GM23338 (cell line): ENCODE results near the gene MYF5. TPM values are rescaled to one million over a fixed set of nuclear protein-coding genes. Genes with fewer than 3 reads are reported as not detected.

Experiments used
- ATAC-seq: fragments of 200-7000 bp; cut with Tn5 transposase; 3 replicates; pipeline ENCODE4 v1.9.1; 2020
- DNase-seq: peaks from one replicate; pipeline ENCODE4 v3.0.0-alpha.2; 2015; ENCODE audit warnings: low spot score
- H2AFZ ChIP-seq: fragments of 200-600 bp; sonication (generic); 2 replicates; pipeline ENCODE4 v1.8.0; 2016; ENCODE audit warnings: antibody characterized with exemption, mild to moderate bottlenecking, moderate library complexity
- H3F3A ChIP-seq: fragments of 200-600 bp; sonication (generic); replicated peaks from 2 replicates; pipeline ENCODE4 v1.8.0; 2017; ENCODE audit warnings: antibody characterized with exemption, mixed run types, low read depth
- H3K27ac ChIP-seq: fragments of 200-600 bp; sonication (generic); 2 replicates; pipeline ENCODE4 v1.6.1; 2016; ENCODE audit warnings: low read depth
- H3K27me3 ChIP-seq: fragments of 200-600 bp; sonication (generic); 2 replicates; pipeline ENCODE4 v1.8.0; 2016; ENCODE audit warnings: mild to moderate bottlenecking, mixed run types, moderate library complexity; ENCODE audit not compliant: insufficient read depth
- H3K36me3 ChIP-seq: fragments of 200-600 bp; sonication (generic); 2 replicates; pipeline ENCODE4 v1.8.0; 2016; ENCODE audit warnings: mild to moderate bottlenecking; ENCODE audit not compliant: insufficient read depth
- H3K4me1 ChIP-seq: fragments of 200-600 bp; sonication (generic); 2 replicates; pipeline ENCODE4 v1.8.0; 2016; ENCODE audit warnings: mild to moderate bottlenecking, moderate library complexity; ENCODE audit not compliant: insufficient read depth
- H3K4me2 ChIP-seq: fragments of 200-600 bp; sonication (generic); 2 replicates; pipeline ENCODE4 v1.7.1; 2017; ENCODE audit warnings: mixed run types
- H3K4me3 ChIP-seq: fragments of 200-600 bp; sonication (generic); 2 replicates; pipeline ENCODE4 v1.6.1; 2016; ENCODE audit warnings: mixed run types
- H3K79me2 ChIP-seq: fragments of 200-600 bp; sonication (generic); replicated peaks from 2 replicates; pipeline ENCODE4 v1.8.0; 2017; ENCODE audit warnings: mild to moderate bottlenecking; ENCODE audit not compliant: insufficient read depth
- H3K9me2 ChIP-seq: fragments of 200-600 bp; sonication (generic); 2 replicates; pipeline ENCODE4 v1.8.0; 2017; ENCODE audit not compliant: insufficient read depth
- H4K20me1 ChIP-seq: fragments of 200-600 bp; sonication (generic); replicated peaks from 2 replicates; pipeline ENCODE4 v1.8.0; 2017; ENCODE audit warnings: mild to moderate bottlenecking; ENCODE audit not compliant: insufficient read depth
- H3K27ac Mint-ChIP-seq: 2 replicates; pipeline ENCODE4 v1.8.0; 2020; ENCODE audit warnings: inconsistent platforms, mild to moderate bottlenecking, moderate library complexity, mixed read lengths
- H3K27me3 Mint-ChIP-seq: 3 replicates; pipeline ENCODE4 v1.8.0; 2022; ENCODE audit warnings: low read depth, mild to moderate bottlenecking, moderate library complexity, mixed read lengths, inconsistent platforms; ENCODE audit not compliant: insufficient read depth, poor library complexity
- H3K36me3 Mint-ChIP-seq: 3 replicates; pipeline ENCODE4 v1.8.0; 2021; ENCODE audit warnings: low read depth, mild to moderate bottlenecking, inconsistent platforms, moderate library complexity, mixed read lengths
- H3K4me1 Mint-ChIP-seq: 3 replicates; pipeline ENCODE4 v1.8.0; 2020; ENCODE audit warnings: mild to moderate bottlenecking, inconsistent platforms, mixed read lengths
- H3K4me3 Mint-ChIP-seq: 3 replicates; pipeline ENCODE4 v1.8.0; 2021; ENCODE audit warnings: moderate library complexity, mild to moderate bottlenecking, inconsistent platforms, mixed read lengths
- H3K9me3 Mint-ChIP-seq: 3 replicates; pipeline ENCODE4 v1.8.0; 2020; ENCODE audit warnings: moderate library complexity, mild to moderate bottlenecking, inconsistent platforms, mixed read lengths
- CREB1 ChIP-seq: fragments of 250-450 bp; sonication (Bioruptor Pico); IDR thresholded peaks from 2 replicates; pipeline ENCODE4 v1.5.0; 2020; ENCODE audit warnings: low read depth, mild to moderate bottlenecking, moderate library complexity
- CTCF ChIP-seq, 2 experiments: fragments of 200-600 bp in 1 of 2; sonication (generic) in 1 of 2; conservative IDR thresholded peaks; 2 replicates each; pipeline versions ENCODE4 v1.5.1 to v1.6.1; 2016 to 2017; ENCODE audit warnings: antibody characterized with exemption in 2 of 2, low read depth in 2 of 2, mild to moderate bottlenecking in 2 of 2, moderate library complexity in 1 of 2
- JUNB ChIP-seq: IDR thresholded peaks from one replicate; pipeline ENCODE4 v1.6.1; 2016; ENCODE audit warnings: antibody characterized with exemption; ENCODE audit not compliant: unreplicated experiment
- NANOG ChIP-seq: IDR thresholded peaks from 2 replicates; pipeline ENCODE4 v1.6.1; 2016; ENCODE audit warnings: antibody characterized with exemption, borderline replicate concordance
- POLR2AphosphoS5 ChIP-seq: IDR thresholded peaks from 2 replicates; pipeline ENCODE4 v1.6.1; 2016; ENCODE audit warnings: antibody characterized with exemption, low read depth
- REST ChIP-seq: IDR thresholded peaks from one replicate; pipeline ENCODE4 v1.6.1; 2018; ENCODE audit warnings: antibody characterized with exemption; ENCODE audit not compliant: unreplicated experiment
- STAT1 ChIP-seq: IDR thresholded peaks from one replicate; pipeline ENCODE4 v1.6.1; 2016; ENCODE audit warnings: antibody characterized with exemption; ENCODE audit not compliant: unreplicated experiment
- ZNF114 ChIP-seq: fragments of 250-450 bp; sonication (Bioruptor Pico); IDR thresholded peaks from 2 replicates; pipeline ENCODE4 v1.5.0; 2020; ENCODE audit warnings: mild to moderate bottlenecking, moderate library complexity
- ZNF462 ChIP-seq: fragments of 250-450 bp; sonication (Bioruptor Pico); IDR thresholded peaks from 2 replicates; pipeline ENCODE4 v1.5.0; 2020; ENCODE audit warnings: mild to moderate bottlenecking, moderate library complexity
- polyA plus RNA-seq: library from polyadenylated mRNA; unstranded; fragments of >200 nt; fragmentation: Nextera tagmentation; extraction: Ambion mirVana; gene quantifications from 2 replicates; pipeline ENCODE4 v1.2.1, GENCODE V29; 2016
- total RNA-seq: library from RNA; depleted of rRNA; stranded (reverse); fragments of >200 nt; shearing (Covaris generic); gene quantifications from 2 replicates; pipeline ENCODE4 v1.2.3, GENCODE V29; 2014

MYF5 gene
- total and polyA plus RNA-seq, 2 experiments from 2014 or later = not detected

GRCh38 chr12:80690090-80690489, 26.6 kb upstream of the MYF5 start:
- no peak for TF ChIP-seq CREB1 (CRISPR knock-in tag)
- no peak for TF ChIP-seq NANOG
- no peak for TF ChIP-seq CTCF (conservative IDR thresholded peaks at IDR 0.05; ENCODE audit: low read depth in 2 of 2)
- no peak for TF ChIP-seq POLR2AphosphoS5
- Mint-ChIP-seq H3K4me3 (no peak overlapping the region), H3K27ac (no peak overlapping the region), H3K27me3 (no peaks in the 10 kb centered on the region), H3K36me3 (peaks cover 4% of the 10 kb centered on the region; the same call in 2 of the 3 replicates), H3K9me3 (no peaks in the 10 kb centered on the region), H3K4me1 (peaks cover 8% of the 10 kb centered on the region; the same call in 2 of the 3 replicates)
- H3K4me1 ChIP-seq = no peaks in the 10 kb centered on the region; the same call in 1 of the 2 replicates
- H3K9me2 ChIP-seq = no peaks in the 10 kb centered on the region
- no peak overlapping the region for H3K27ac ChIP-seq
- H3K36me3 ChIP-seq = no peaks in the 10 kb centered on the region
- H3K79me2 ChIP-seq = no peaks in the 10 kb centered on the region
- no peak overlapping the region for H2AFZ ChIP-seq
- no peaks in the 10 kb centered on the region for H3K27me3 ChIP-seq
- H3F3A ChIP-seq = no peaks in the 10 kb centered on the region
- H3K4me2 ChIP-seq = no peak overlapping the region
- DNase-seq (no peak), ATAC-seq (no peak)
- H4K20me1 ChIP-seq = no peaks in the 10 kb centered on the region
- no peak overlapping the region for H3K4me3 ChIP-seq

- no peak overlapping the region for H3K4me2 ChIP-seq
- H3K4me3 ChIP-seq = no peak overlapping the region
- no peak for TF ChIP-seq REST
- no peak for TF ChIP-seq STAT1
- TF ChIP-seq CREB1 (CRISPR knock-in tag) = no peak
- no peak for TF ChIP-seq ZNF462 (CRISPR knock-in tag)
- TF ChIP-seq ZNF114 (CRISPR knock-in tag) = no peak
- TF ChIP-seq JUNB = no peak
- H3K79me2 ChIP-seq = no peaks in the 10 kb centered on the region
- DNase-seq (no peak), ATAC-seq (no peak)
- H3K4me1 ChIP-seq = no peaks in the 10 kb centered on the region
- Mint-ChIP-seq H3K27me3 (no peaks in the 10 kb centered on the region), H3K27ac (no peak overlapping the region), H3K4me1 (peaks cover 7% of the 10 kb centered on the region; the same call in 2 of the 3 replicates), H3K4me3 (no peak overlapping the region), H3K36me3 (peaks cover 4% of the 10 kb centered on the region; the same call in 2 of the 3 replicates), H3K9me3 (no peaks in the 10 kb centered on the region)
- H3K27ac ChIP-seq = no peak overlapping the region
- no peaks in the 10 kb centered on the region for H3F3A ChIP-seq
- no peaks in the 10 kb centered on the region for H4K20me1 ChIP-seq
- H2AFZ ChIP-seq = no peak overlapping the region
- H3K36me3 ChIP-seq = no peaks in the 10 kb centered on the region
- no peaks in the 10 kb centered on the region for H3K9me2 ChIP-seq
- H3K27me3 ChIP-seq = no peaks in the 10 kb centered on the region
Measured at GRCh38 chr12:80690513-80690912, 26.2 kb upstream of the MYF5 start.
